Muscle of leg (tissue), 11 donors: ENCODE results near the gene TMEM235. TPM values are rescaled to one million over a fixed set of nuclear protein-coding genes. Genes with fewer than 3 reads are reported as not detected.

Source experiments
- DNase-seq: peaks from one replicate; pipeline ENCODE4 v3.0.0; 2013
- H3K27ac ChIP-seq: one replicate; pipeline ENCODE4 v1.5.1; 2013; ENCODE audit warnings: mild to moderate bottlenecking, low read length, control low read depth
- H3K27me3 ChIP-seq: one replicate; pipeline ENCODE4 v1.6.1; 2013; ENCODE audit warnings: low read length; ENCODE audit not compliant: control insufficient read depth, insufficient read depth
- H3K36me3 ChIP-seq: one replicate; pipeline ENCODE4 v1.6.1; 2013; ENCODE audit warnings: low read length; ENCODE audit not compliant: control insufficient read depth, insufficient read depth
- H3K4me1 ChIP-seq: one replicate; pipeline ENCODE4 v1.6.1; 2013; ENCODE audit warnings: low read length; ENCODE audit not compliant: control insufficient read depth, insufficient read depth
- H3K4me3 ChIP-seq: one replicate; pipeline ENCODE4 v1.5.1; 2013; ENCODE audit warnings: low read length, control low read depth
- H3K9me3 ChIP-seq: replicated peaks from 2 replicates; pipeline ENCODE4 v1.6.1; 2013; ENCODE audit warnings: low read depth, low read length; ENCODE audit not compliant: control insufficient read depth
- WGBS: methylation state at CpG from one replicate; pipeline ENCODE4 v1.1.5; 2013; ENCODE audit warnings: missing lambda C conversion rate; ENCODE audit not compliant: insufficient coverage; 5-methylcytosine and 5-hydroxymethylcytosine counted together
- polyA plus RNA-seq, 8 donors: library from polyadenylated mRNA; unstranded; fragments of 120-200 nt; gene quantifications; one replicate each; pipeline versions ENCODE4 v1.2.1 to v1.2.3, GENCODE V29; 2013; ENCODE audit warnings: inconsistent platforms in 1 of 8, low replicate concordance in 1 of 8; ENCODE audit not compliant: insufficient read length in 8 of 8, insufficient read depth in 1 of 8
- total RNA-seq: library from RNA; stranded (reverse); fragments of 120-200 nt; gene quantifications from one replicate; pipeline ENCODE4 v1.2.4, GENCODE V29; 2013

Gene TMEM235
- total and polyA plus RNA-seq, 9 donors: 0.04 to 0.14 (median 0.10) TPM; not detected in 6

DNA sequence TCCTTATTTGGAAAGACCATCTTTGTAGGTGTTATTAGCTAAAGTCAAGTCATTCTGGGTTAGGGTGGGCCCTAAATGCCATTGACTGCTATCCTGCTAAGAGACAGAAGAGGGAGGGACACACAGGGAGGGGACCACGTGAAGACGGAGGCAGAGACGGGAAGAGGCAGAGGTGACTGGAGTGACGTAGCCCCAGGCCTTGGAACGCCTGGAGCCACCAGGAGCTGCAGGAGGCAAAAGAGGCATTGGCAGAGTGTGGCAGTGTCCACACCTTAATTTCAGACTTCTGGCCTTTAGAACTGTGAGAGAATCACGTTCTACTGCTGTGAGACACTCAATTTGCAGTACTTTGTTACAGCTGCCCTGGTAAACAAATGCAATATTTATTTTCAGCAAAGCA lies 31.0 kb upstream of the TMEM235 start:
- H3K9me3 ChIP-seq: no peaks in the 10 kb centered on the region
- no peak for DNase-seq
- no peaks in the 10 kb centered on the region for H3K27me3 ChIP-seq
- H3K27ac ChIP-seq: no peak overlapping the region
- peaks cover 40% of the 10 kb centered on the region for H3K36me3 ChIP-seq
- 84% methylated on average over 6 of the region's 6 CpGs for WGBS
- no peak overlapping the region for H3K4me3 ChIP-seq
- H3K4me1 ChIP-seq: no peaks in the 10 kb centered on the region

GRCh38 chr17:78202666-78203065 lies 28.8 kb upstream of the TMEM235 start:
- WGBS: 98% methylated on average over 8 of the region's 8 CpGs
- no peak for DNase-seq
- Histone ChIP-seq H3K36me3 (peaks cover 37% of the 10 kb centered on the region), H3K27ac (no peak overlapping the region), H3K9me3 (no peaks in the 10 kb centered on the region), H3K4me1 (no peaks in the 10 kb centered on the region), H3K4me3 (no peak overlapping the region), H3K27me3 (no peaks in the 10 kb centered on the region)

- peaks cover 29% of the 10 kb centered on the region for H3K36me3 ChIP-seq
- DNase-seq: no peak
- H3K4me3 ChIP-seq: no peak overlapping the region
- H3K9me3 ChIP-seq: no peaks in the 10 kb centered on the region
- H3K4me1 ChIP-seq: no peaks in the 10 kb centered on the region
- H3K27me3 ChIP-seq: no peaks in the 10 kb centered on the region
- 89% methylated on average over 20 of the region's 22 CpGs for WGBS
- no peak overlapping the region for H3K27ac ChIP-seq
These were observed 26.9 kb upstream of the TMEM235 start for GRCh38 chr17:78204387-78205123.

GRCh38 chr17:78205124-78205775 lies 26.2 kb upstream of the TMEM235 start:
- DNase-seq: no peak
- no peaks in the 10 kb centered on the region for H3K9me3 ChIP-seq
- peaks cover 29% of the 10 kb centered on the region for H3K36me3 ChIP-seq
- H3K4me1 ChIP-seq: no peaks in the 10 kb centered on the region
- no peak overlapping the region for H3K27ac ChIP-seq
- no peak overlapping the region for H3K4me3 ChIP-seq
- WGBS: 90% methylated on average over 17 of the region's 17 CpGs
- H3K27me3 ChIP-seq: no peaks in the 10 kb centered on the region

DNA sequence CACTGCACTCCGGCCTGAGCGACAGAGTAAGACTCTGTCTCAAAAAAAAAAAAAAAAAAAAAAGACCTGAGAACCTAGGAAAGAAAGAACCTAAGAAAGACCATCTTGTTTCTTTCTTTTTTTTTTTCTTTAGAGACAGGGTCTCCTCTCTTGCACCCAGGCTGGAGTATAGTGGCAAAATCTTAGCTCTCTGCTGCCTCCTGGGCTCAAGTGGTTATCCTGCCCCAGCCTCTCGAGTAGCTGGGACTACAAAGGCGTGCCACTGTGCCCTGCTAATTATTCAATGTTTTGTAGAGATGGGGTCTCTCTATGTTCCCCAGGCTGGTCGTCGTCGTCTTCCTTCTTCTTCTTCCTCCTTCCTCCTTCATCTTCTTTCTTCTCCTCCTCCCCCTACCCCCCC lies 25.1 kb upstream of the TMEM235 start:
- Histone ChIP-seq H3K27me3 (no peaks in the 10 kb centered on the region), H3K4me3 (no peak overlapping the region), H3K4me1 (peaks cover 2% of the 10 kb centered on the region), H3K27ac (no peak overlapping the region), H3K9me3 (no peaks in the 10 kb centered on the region), H3K36me3 (peaks cover 29% of the 10 kb centered on the region)
- no peak for DNase-seq
- WGBS: 79% methylated on average over 3 of the region's 7 CpGs

DNA sequence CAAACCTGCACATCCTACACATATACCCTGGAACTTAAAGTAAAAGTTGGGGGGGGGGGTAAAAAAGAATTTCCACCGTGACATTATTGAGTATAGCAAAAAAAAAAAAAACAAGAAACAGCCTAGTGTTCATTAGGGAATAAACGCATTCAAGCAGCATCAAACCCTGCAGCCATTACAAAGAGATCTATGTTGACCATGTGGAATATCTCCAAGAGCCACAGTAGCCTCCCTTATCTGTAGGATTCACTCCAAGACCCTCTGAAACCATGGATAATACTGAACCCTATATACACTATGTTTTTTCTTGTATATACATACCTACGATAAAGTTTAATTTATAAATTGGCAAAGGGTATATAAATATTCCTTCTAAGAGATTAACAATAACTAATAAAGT lies 22.9 kb upstream of the TMEM235 start:
- 80% methylated on average over 1 of the region's 3 CpGs for WGBS

DNA sequence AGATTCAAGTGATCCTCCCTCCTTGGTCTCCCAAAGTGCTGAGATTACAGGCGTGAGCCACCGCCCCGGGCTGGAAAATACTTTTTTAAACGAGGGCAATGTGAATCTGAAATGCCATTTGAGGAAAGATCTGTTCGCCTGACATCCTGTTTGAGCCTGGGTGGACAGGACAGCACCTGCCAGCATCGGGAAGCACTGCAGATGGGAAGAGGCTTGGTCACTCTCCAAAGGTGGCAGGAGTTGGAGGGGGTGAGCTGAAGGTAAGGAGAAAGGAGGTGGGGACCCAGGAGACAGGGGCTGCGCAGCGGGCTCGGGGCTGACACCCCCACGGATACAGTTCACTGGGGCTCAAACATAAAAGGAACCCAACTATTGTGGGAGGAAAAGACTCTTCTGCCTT lies 21.3 kb upstream of the TMEM235 start:
- Histone ChIP-seq H3K27me3 (no peaks in the 10 kb centered on the region), H3K27ac (no peak overlapping the region), H3K9me3 (no peaks in the 10 kb centered on the region), H3K4me1 (peaks cover 9% of the 10 kb centered on the region), H3K4me3 (no peak overlapping the region), H3K36me3 (peaks cover 10% of the 10 kb centered on the region)
- DNase-seq: no peak
- WGBS: 84% methylated on average over 6 of the region's 10 CpGs

More for the DNA sequence above, 22.9 kb upstream of the TMEM235 start:
- H3K27ac ChIP-seq: no peak overlapping the region
- no peak overlapping the region for H3K4me3 ChIP-seq
- H3K36me3 ChIP-seq: peaks cover 22% of the 10 kb centered on the region
- H3K4me1 ChIP-seq: peaks cover 2% of the 10 kb centered on the region
- H3K27me3 ChIP-seq: no peaks in the 10 kb centered on the region
- no peaks in the 10 kb centered on the region for H3K9me3 ChIP-seq
- no peak for DNase-seq

GRCh38 chr17:78211032-78211431 lies 20.4 kb upstream of the TMEM235 start:
- Histone ChIP-seq H3K36me3 (peaks cover 5% of the 10 kb centered on the region), H3K9me3 (no peaks in the 10 kb centered on the region), H3K4me1 (peaks cover 9% of the 10 kb centered on the region), H3K4me3 (no peak overlapping the region), H3K27ac (no peak overlapping the region), H3K27me3 (no peaks in the 10 kb centered on the region)
- DNase-seq: no peak
- 63% methylated on average over 8 of the region's 11 CpGs for WGBS

DNA sequence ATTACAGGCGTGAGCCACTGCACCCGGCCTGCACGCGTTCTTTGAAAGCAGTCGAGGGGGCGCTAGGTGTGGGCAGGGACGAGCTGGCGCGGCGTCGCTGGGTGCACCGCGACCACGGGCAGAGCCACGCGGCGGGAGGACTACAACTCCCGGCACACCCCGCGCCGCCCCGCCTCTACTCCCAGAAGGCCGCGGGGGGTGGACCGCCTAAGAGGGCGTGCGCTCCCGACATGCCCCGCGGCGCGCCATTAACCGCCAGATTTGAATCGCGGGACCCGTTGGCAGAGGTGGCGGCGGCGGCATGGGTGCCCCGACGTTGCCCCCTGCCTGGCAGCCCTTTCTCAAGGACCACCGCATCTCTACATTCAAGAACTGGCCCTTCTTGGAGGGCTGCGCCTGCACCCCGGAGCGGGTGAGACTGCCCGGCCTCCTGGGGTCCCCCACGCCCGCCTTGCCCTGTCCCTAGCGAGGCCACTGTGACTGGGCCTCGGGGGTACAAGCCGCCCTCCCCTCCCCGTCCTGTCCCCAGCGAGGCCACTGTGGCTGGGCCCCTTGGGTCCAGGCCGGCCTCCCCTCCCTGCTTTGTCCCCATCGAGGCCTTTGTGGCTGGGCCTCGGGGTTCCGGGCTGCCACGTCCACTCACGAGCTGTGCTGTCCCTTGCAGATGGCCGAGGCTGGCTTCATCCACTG lies 17.3 kb upstream of the TMEM235 start, which contains the start of gene BIRC5:
BIRC5 (plus strand) TSS at position 238 of the 690 bp plus-strand sequence; CDS start at position 302, 64 bp downstream.
- Histone ChIP-seq H3K27ac (no peak within 1 kb of the TSS), H3K9me3 (no peaks in the 10 kb centered on the region), H3K4me3 (peak within 1 kb of the TSS; percentile 71), H3K36me3 (peaks cover 4% of the 10 kb centered on the region), H3K4me1 (peaks cover 13% of the 10 kb centered on the region), H3K27me3 (no peaks in the 10 kb centered on the region)
- peak; percentile 93 for DNase-seq
- WGBS: under 1% methylated on average over 60 of the region's 60 CpGs

DNA sequence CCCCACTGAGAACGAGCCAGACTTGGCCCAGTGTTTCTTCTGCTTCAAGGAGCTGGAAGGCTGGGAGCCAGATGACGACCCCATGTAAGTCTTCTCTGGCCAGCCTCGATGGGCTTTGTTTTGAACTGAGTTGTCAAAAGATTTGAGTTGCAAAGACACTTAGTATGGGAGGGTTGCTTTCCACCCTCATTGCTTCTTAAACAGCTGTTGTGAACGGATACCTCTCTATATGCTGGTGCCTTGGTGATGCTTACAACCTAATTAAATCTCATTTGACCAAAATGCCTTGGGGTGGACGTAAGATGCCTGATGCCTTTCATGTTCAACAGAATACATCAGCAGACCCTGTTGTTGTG lies 16.7 kb upstream of the TMEM235 start:
- H3K36me3 ChIP-seq: peaks cover 4% of the 10 kb centered on the region
- peaks cover 13% of the 10 kb centered on the region for H3K4me1 ChIP-seq
- no peak overlapping the region for H3K27ac ChIP-seq
- WGBS: 10% methylated on average over 2 of the region's 5 CpGs
- H3K9me3 ChIP-seq: no peaks in the 10 kb centered on the region
- peak overlapping the region; percentile 71 for H3K4me3 ChIP-seq
- no peaks in the 10 kb centered on the region for H3K27me3 ChIP-seq
- DNase-seq: no peak
